HEK293T (cell line): ENCODE measurements around the gene TUB.

Source experiments
- CTCF ChIA-PET: fragments of 350-600 bp; formaldehyde crosslinking; extraction: SDS; loops from one replicate; lab custom pipeline; 2021; ENCODE audit warnings: antibody characterized with exemption, inconsistent platforms; lab: Yijun Ruan, JAX
- POLR2A ChIA-PET: fragments of 350-600 bp; formaldehyde crosslinking; extraction: SDS; loops from one replicate; lab custom pipeline; 2020; ENCODE audit warnings: antibody characterized with exemption, inconsistent platforms; lab: Yijun Ruan, JAX
- DNase-seq: peaks from one replicate; pipeline ENCODE4 v3.0.0; 2012; ENCODE audit warnings: mixed read lengths; ENCODE audit errors: extremely low spot score
- ARNT ChIP-seq: fragments of 450-650 bp; IDR thresholded peaks from 2 replicates; pipeline ENCODE4 v1.6.1; 2017; ENCODE audit warnings: mild to moderate bottlenecking
- BHLHE40 ChIP-seq: fragments of 450-650 bp; IDR thresholded peaks from 2 replicates; pipeline ENCODE4 v1.6.1; 2016; ENCODE audit warnings: mild to moderate bottlenecking, moderate library complexity, borderline replicate concordance
- CTBP1 ChIP-seq: fragments of 450-650 bp; IDR thresholded peaks from 2 replicates; pipeline ENCODE4 v1.6.1; 2016; ENCODE audit warnings: borderline replicate concordance
- ELF4 ChIP-seq: fragments of 450-650 bp; IDR thresholded peaks from 2 replicates; pipeline ENCODE4 v1.6.1; 2017; ENCODE audit warnings: antibody characterized with exemption
- FOXA1 ChIP-seq: fragments of 450-650 bp; IDR thresholded peaks from 2 replicates; pipeline ENCODE4 v1.6.1; 2016; ENCODE audit warnings: mild to moderate bottlenecking
- FOXK2 ChIP-seq: fragments of 450-650 bp; IDR thresholded peaks from 2 replicates; pipeline ENCODE4 v1.6.1; 2016; ENCODE audit warnings: mild to moderate bottlenecking
- FOXM1 ChIP-seq: fragments of 450-650 bp; IDR thresholded peaks from 2 replicates; pipeline ENCODE4 v1.6.1; 2017; ENCODE audit warnings: mild to moderate bottlenecking, borderline replicate concordance
- HDGF ChIP-seq: fragments of 450-650 bp; IDR thresholded peaks from 2 replicates; pipeline ENCODE4 v1.6.1; 2017; ENCODE audit warnings: antibody characterized with exemption, borderline replicate concordance
- L3MBTL2 ChIP-seq: fragments of 450-650 bp; conservative IDR thresholded peaks from 2 replicates; pipeline ENCODE4 v1.6.1; 2016; ENCODE audit warnings: mild to moderate bottlenecking
- LEF1 ChIP-seq: fragments of 450-650 bp; IDR thresholded peaks from 2 replicates; pipeline ENCODE4 v1.6.1; 2017; ENCODE audit warnings: mild to moderate bottlenecking, borderline replicate concordance
- NFRKB ChIP-seq: fragments of 450-650 bp; IDR thresholded peaks from 2 replicates; pipeline ENCODE4 v1.6.1; 2016; ENCODE audit warnings: mild to moderate bottlenecking, moderate library complexity
- PKNOX1 ChIP-seq: fragments of 450-650 bp; IDR thresholded peaks from 2 replicates; pipeline ENCODE4 v1.6.1; 2016
- SP1 ChIP-seq: fragments of 450-650 bp; IDR thresholded peaks from 2 replicates; pipeline ENCODE4 v1.6.1; 2017
- SUZ12 ChIP-seq: fragments of 450-650 bp; IDR thresholded peaks from 2 replicates; pipeline ENCODE4 v1.6.1; 2016; ENCODE audit warnings: mild to moderate bottlenecking
- TARDBP ChIP-seq: fragments of 450-650 bp; IDR thresholded peaks from 2 replicates; pipeline ENCODE4 v1.6.1; 2016
- ZNF384 ChIP-seq: fragments of 450-650 bp; IDR thresholded peaks from 2 replicates; pipeline ENCODE4 v1.6.1; 2016

Gene TUB

DNA sequence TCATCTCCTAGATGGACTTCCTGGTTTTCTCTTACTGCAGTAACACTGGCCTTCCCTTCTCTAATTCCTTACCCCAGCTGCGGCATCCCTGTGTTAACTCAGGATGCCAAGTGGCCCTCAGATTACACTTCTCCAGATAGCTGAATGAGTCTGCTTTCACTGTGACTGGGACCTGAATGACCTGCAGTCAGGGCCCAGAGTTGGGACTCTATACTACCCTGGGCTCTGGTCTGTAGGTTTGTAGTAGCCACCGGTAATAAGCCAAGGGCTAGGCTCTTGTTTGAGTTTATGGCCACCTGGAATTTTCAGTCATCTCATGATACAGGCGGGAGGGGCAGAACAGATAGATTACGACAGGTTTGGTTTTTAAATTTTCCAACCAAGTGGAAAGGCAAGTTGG is 24.1 kb downstream of the TUB start:
- ChIA-PET CTCF (no interaction called here), POLR2A (no interaction called here)
- no peak for DNase-seq
- no peak for TF ChIP-seq NFRKB
- TF ChIP-seq SP1 = no peak
- no peak for TF ChIP-seq ELF4
- TF ChIP-seq SUZ12 = no peak
- no peak for TF ChIP-seq LEF1
- TF ChIP-seq HDGF = no peak
- no peak for TF ChIP-seq BHLHE40
- TF ChIP-seq L3MBTL2 = no peak
- TF ChIP-seq ARNT = no peak
- no peak for TF ChIP-seq FOXK2
- no peak for TF ChIP-seq CTBP1
- no peak for TF ChIP-seq ZNF384

DNA sequence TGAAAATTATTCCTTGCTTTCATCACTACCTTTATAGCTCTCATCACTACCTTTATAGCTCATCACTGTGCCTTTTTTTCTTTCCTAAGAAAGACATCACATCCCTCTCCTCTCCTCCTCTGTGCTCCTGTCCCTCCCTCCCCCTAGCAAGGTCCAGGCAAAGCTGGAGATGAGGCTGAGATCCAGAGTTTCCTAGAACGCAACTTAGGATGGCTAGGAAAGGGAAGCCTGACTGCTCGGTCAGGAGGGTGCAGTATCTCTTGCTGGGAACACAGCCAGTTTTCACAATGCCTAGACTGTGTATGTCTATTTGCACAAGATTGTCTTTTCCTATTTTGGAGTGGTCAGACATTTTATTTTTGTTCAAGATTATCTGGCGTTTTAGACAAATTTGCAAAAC is 24.7 kb downstream of the TUB start:
- DNase-seq = no peak
- TF ChIP-seq BHLHE40 = no peak
- TF ChIP-seq FOXA1 = no peak
- TF ChIP-seq ZNF384 = no peak
- TF ChIP-seq SP1 = no peak
- no peak for TF ChIP-seq FOXM1
- no peak for TF ChIP-seq FOXK2
- TF ChIP-seq NFRKB = no peak
- TF ChIP-seq SUZ12 = no peak
- no peak for TF ChIP-seq LEF1
- no peak for TF ChIP-seq TARDBP
- TF ChIP-seq ELF4 = no peak
- TF ChIP-seq CTBP1 = no peak
- TF ChIP-seq L3MBTL2 = no peak
- TF ChIP-seq ARNT = no peak
- no peak for TF ChIP-seq HDGF
- no peak for TF ChIP-seq PKNOX1
- ChIA-PET CTCF (interaction anchor here (0.6 kb wide), 1 partner anchor 73 kb away, joined by 3 read pairs; no protein-coding TSS in a partner anchor), POLR2A (no interaction called here)

- ChIA-PET POLR2A (no interaction called here), CTCF (no interaction called here)
- no peak for DNase-seq
- TF ChIP-seq ELF4 (no peak), FOXM1 (no peak), NFRKB (no peak), HDGF (no peak), PKNOX1 (no peak), ARNT (no peak), LEF1 (no peak)
These were observed 25.7 kb downstream of the TUB start for GRCh38 chr11:8106679-8107078.

GRCh38 chr11:8107642-8108041 is 26.6 kb downstream of the TUB start:
- POLR2A ChIA-PET = no interaction called here
- TF ChIP-seq SP1 = no peak
- TF ChIP-seq BHLHE40 = no peak
- TF ChIP-seq SUZ12 = no peak
- no peak for TF ChIP-seq ELF4
- no peak for TF ChIP-seq ZNF384
- no peak for TF ChIP-seq FOXA1
- no peak for DNase-seq
- CTCF ChIA-PET = interaction anchor here (3.2 kb wide), 1 partner anchor 8 kb away, joined by 12 read pairs; no protein-coding TSS in a partner anchor

DNA sequence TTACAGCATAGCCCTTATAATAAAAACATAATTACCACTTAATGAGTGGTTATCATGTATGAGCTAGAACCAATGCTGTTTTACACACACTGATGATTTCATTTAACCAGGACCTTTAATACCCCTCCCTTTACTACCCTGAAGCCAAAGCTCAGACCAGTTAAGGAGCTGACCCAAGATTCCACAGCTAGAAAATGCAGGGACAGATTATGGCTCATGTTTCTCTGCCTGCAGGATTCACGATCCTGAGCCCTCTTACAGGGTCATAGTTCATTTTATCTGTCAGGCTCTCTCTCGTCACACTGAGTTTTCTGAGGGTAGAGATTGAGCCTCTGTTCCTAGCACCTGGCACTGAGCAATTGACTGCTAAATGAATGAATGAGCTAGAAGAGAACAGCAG is 27.4 kb downstream of the TUB start:
- TF ChIP-seq SUZ12 = no peak
- TF ChIP-seq TARDBP = no peak
- no peak for TF ChIP-seq NFRKB
- no peak for TF ChIP-seq PKNOX1
- no peak for TF ChIP-seq L3MBTL2
- TF ChIP-seq FOXK2 = no peak
- TF ChIP-seq SP1 = no peak
- no peak for TF ChIP-seq HDGF
- no peak for TF ChIP-seq BHLHE40
- no peak for TF ChIP-seq ELF4
- TF ChIP-seq FOXA1 = no peak
- no peak for TF ChIP-seq CTBP1
- TF ChIP-seq ZNF384 = no peak
- TF ChIP-seq LEF1 = no peak
- TF ChIP-seq FOXM1 = no peak
- no peak for TF ChIP-seq ARNT
- ChIA-PET POLR2A (interaction anchor here (0.8 kb wide), 1 partner anchor 18 kb away, joined by 3 read pairs; no protein-coding TSS in a partner anchor), CTCF (interaction anchor here (0.6 to 3.2 kb wide), 2 partner anchors 9 to 17 kb away, joined by 3 to 12 read pairs; no protein-coding TSS in a partner anchor)
- no peak for DNase-seq

- CTCF ChIA-PET = interaction anchor here (1.6 to 3.2 kb wide), 2 partner anchors 10 to 103 kb away, joined by 7 to 12 read pairs; no protein-coding TSS in a partner anchor
- POLR2A ChIA-PET = no interaction called here
- TF ChIP-seq SP1 (no peak), NFRKB (no peak), FOXM1 (no peak), SUZ12 (no peak)
- DNase-seq = no peak
These were observed 28.7 kb downstream of the TUB start for GRCh38 chr11:8109675-8110074.
